ENCODE measurements around the gene RELA. TPM values are rescaled to one million over a fixed set of nuclear protein-coding genes. Genes with fewer than 3 reads are reported as not detected.

The RELA gene
- total RNA-seq, 1 experiment from 2014 or later = 35.1 TPM

DNA sequence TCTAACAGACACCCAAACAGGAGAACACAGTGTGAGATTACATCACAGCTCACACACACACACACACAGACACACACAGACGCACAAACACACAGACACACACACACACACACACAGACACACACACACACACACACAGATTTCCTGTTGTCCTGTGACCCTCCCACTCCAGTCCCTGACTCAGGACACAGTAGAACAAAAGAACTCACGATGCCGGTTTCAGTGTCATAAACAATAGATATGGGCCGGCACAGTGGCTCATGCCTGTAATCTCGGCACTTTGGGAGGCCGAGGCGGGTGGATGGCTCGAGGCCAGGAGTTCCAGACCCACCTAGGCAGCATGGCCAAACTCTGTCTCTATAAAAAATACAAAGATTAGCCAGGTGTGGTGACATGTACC lies 35.5 kb upstream of the RELA start:
- peaks cover 17% of the 10 kb centered on the region for H3K9me3 Mint-ChIP-seq

More for the DNA sequence above, 35.5 kb upstream of the RELA start:
- no peaks in the 10 kb centered on the region for H3K36me3 Mint-ChIP-seq
- ChIA-PET CTCF (interaction anchor here (0.7 to 1.3 kb wide), 2 partner anchors 28 to 129 kb away, joined by 3 to 11 read pairs; no protein-coding TSS in a partner anchor), POLR2A (interaction anchor here (0.6 kb wide), 1 partner anchor 21 kb away, joined by 3 read pairs; no protein-coding TSS in a partner anchor)
- H3K4me1 Mint-ChIP-seq = no peaks in the 10 kb centered on the region; the same call in 1 of the 2 replicates
- ATAC-seq (no peak), DNase-seq (ENCODE audit: low spot score) (no peak)
- H3K4me3 Mint-ChIP-seq = no peak overlapping the region
- TF ChIP-seq, protein P1, sequence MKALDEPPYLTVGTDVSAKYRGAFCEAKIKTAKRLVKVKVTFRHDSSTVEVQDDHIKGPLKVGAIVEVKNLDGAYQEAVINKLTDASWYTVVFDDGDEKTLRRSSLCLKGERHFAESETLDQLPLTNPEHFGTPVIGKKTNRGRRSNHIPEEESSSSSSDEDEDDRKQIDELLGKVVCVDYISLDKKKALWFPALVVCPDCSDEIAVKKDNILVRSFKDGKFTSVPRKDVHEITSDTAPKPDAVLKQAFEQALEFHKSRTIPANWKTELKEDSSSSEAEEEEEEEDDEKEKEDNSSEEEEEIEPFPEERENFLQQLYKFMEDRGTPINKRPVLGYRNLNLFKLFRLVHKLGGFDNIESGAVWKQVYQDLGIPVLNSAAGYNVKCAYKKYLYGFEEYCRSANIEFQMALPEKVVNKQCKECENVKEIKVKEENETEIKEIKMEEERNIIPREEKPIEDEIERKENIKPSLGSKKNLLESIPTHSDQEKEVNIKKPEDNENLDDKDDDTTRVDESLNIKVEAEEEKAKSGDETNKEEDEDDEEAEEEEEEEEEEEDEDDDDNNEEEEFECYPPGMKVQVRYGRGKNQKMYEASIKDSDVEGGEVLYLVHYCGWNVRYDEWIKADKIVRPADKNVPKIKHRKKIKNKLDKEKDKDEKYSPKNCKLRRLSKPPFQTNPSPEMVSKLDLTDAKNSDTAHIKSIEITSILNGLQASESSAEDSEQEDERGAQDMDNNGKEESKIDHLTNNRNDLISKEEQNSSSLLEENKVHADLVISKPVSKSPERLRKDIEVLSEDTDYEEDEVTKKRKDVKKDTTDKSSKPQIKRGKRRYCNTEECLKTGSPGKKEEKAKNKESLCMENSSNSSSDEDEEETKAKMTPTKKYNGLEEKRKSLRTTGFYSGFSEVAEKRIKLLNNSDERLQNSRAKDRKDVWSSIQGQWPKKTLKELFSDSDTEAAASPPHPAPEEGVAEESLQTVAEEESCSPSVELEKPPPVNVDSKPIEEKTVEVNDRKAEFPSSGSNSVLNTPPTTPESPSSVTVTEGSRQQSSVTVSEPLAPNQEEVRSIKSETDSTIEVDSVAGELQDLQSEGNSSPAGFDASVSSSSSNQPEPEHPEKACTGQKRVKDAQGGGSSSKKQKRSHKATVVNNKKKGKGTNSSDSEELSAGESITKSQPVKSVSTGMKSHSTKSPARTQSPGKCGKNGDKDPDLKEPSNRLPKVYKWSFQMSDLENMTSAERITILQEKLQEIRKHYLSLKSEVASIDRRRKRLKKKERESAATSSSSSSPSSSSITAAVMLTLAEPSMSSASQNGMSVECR (CRISPR knock-in tag; IDR thresholded peaks at IDR 0.05; ENCODE audit: borderline replicate concordance) = no peak
- TF ChIP-seq, protein P2, sequence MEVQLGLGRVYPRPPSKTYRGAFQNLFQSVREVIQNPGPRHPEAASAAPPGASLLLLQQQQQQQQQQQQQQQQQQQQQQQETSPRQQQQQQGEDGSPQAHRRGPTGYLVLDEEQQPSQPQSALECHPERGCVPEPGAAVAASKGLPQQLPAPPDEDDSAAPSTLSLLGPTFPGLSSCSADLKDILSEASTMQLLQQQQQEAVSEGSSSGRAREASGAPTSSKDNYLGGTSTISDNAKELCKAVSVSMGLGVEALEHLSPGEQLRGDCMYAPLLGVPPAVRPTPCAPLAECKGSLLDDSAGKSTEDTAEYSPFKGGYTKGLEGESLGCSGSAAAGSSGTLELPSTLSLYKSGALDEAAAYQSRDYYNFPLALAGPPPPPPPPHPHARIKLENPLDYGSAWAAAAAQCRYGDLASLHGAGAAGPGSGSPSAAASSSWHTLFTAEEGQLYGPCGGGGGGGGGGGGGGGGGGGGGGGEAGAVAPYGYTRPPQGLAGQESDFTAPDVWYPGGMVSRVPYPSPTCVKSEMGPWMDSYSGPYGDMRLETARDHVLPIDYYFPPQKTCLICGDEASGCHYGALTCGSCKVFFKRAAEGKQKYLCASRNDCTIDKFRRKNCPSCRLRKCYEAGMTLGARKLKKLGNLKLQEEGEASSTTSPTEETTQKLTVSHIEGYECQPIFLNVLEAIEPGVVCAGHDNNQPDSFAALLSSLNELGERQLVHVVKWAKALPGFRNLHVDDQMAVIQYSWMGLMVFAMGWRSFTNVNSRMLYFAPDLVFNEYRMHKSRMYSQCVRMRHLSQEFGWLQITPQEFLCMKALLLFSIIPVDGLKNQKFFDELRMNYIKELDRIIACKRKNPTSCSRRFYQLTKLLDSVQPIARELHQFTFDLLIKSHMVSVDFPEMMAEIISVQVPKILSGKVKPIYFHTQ (CRISPR knock-in tag; IDR thresholded peaks at IDR 0.05) = no peak
- TF ChIP-seq, protein P3, sequence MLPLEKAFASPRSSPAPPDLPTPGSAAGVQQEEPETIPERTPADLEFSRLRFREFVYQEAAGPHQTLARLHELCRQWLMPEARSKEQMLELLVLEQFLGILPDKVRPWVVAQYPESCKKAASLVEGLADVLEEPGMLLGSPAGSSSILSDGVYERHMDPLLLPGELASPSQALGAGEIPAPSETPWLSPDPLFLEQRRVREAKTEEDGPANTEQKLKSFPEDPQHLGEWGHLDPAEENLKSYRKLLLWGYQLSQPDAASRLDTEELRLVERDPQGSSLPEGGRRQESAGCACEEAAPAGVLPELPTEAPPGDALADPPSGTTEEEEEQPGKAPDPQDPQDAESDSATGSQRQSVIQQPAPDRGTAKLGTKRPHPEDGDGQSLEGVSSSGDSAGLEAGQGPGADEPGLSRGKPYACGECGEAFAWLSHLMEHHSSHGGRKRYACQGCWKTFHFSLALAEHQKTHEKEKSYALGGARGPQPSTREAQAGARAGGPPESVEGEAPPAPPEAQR (CRISPR knock-in tag; IDR thresholded peaks at IDR 0.05) = no peak
- no peak for TF ChIP-seq ESRRA (CRISPR knock-in tag; IDR thresholded peaks at IDR 0.05; ENCODE audit: borderline replicate concordance)
- TF ChIP-seq, protein P4, sequence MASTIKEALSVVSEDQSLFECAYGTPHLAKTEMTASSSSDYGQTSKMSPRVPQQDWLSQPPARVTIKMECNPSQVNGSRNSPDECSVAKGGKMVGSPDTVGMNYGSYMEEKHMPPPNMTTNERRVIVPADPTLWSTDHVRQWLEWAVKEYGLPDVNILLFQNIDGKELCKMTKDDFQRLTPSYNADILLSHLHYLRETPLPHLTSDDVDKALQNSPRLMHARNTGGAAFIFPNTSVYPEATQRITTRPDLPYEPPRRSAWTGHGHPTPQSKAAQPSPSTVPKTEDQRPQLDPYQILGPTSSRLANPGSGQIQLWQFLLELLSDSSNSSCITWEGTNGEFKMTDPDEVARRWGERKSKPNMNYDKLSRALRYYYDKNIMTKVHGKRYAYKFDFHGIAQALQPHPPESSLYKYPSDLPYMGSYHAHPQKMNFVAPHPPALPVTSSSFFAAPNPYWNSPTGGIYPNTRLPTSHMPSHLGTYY (CRISPR knock-in tag; IDR thresholded peaks at IDR 0.05) = no peak
- no peak for TF ChIP-seq TEAD1 (CRISPR knock-in tag; IDR thresholded peaks at IDR 0.05)
- no peak for TF ChIP-seq ZNF671 (CRISPR knock-in tag; IDR thresholded peaks at IDR 0.05)
- no peak for TF ChIP-seq CREM (CRISPR knock-in tag; IDR thresholded peaks at IDR 0.05)
- TF ChIP-seq ZNF138 (CRISPR knock-in tag; conservative IDR thresholded peaks at IDR 0.05) = no peak
- TF ChIP-seq, protein P5, sequence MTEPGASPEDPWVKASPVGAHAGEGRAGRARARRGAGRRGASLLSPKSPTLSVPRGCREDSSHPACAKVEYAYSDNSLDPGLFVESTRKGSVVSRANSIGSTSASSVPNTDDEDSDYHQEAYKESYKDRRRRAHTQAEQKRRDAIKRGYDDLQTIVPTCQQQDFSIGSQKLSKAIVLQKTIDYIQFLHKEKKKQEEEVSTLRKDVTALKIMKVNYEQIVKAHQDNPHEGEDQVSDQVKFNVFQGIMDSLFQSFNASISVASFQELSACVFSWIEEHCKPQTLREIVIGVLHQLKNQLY (CRISPR knock-in tag; IDR thresholded peaks at IDR 0.05) = no peak
- TF ChIP-seq ZNF317 (CRISPR knock-in tag; IDR thresholded peaks at IDR 0.05; ENCODE audit: borderline replicate concordance, low read depth) = no peak
- TF ChIP-seq ATF1 (CRISPR knock-in tag; IDR thresholded peaks at IDR 0.05) = no peak
- TF ChIP-seq, protein P6, sequence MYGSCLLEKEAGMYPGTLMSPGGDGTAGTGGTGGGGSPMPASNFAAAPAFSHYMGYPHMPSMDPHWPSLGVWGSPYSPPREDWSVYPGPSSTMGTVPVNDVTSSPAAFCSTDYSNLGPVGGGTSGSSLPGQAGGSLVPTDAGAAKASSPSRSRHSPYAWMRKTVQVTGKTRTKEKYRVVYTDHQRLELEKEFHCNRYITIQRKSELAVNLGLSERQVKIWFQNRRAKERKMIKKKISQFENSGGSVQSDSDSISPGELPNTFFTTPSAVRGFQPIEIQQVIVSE (CRISPR knock-in tag; IDR thresholded peaks at IDR 0.05; ENCODE audit: borderline replicate concordance) = no peak
- no peak for TF ChIP-seq ZNF416 (CRISPR knock-in tag; IDR thresholded peaks at IDR 0.05)
- peaks cover 14% of the 10 kb centered on the region for H3K27me3 Mint-ChIP-seq (ENCODE audit: low read depth)
- H3K27ac Mint-ChIP-seq = no peak overlapping the region

Measured in WTC11 (cell line).